GM19240 (cell line): Measurements from ENCODE around the gene PSMD2.
"Not testable (repeated sequence)": the region's sequence is repeated elsewhere in the genome, so short reads cannot be mapped to it uniquely, and the experiment has no call there.

Source experiments
- DNase-seq: peaks from one replicate; pipeline ENCODE4 v3.0.0; 2011; ENCODE audit warnings: low spot score; ENCODE audit not compliant: insufficient read length

PSMD2 gene

DNA sequence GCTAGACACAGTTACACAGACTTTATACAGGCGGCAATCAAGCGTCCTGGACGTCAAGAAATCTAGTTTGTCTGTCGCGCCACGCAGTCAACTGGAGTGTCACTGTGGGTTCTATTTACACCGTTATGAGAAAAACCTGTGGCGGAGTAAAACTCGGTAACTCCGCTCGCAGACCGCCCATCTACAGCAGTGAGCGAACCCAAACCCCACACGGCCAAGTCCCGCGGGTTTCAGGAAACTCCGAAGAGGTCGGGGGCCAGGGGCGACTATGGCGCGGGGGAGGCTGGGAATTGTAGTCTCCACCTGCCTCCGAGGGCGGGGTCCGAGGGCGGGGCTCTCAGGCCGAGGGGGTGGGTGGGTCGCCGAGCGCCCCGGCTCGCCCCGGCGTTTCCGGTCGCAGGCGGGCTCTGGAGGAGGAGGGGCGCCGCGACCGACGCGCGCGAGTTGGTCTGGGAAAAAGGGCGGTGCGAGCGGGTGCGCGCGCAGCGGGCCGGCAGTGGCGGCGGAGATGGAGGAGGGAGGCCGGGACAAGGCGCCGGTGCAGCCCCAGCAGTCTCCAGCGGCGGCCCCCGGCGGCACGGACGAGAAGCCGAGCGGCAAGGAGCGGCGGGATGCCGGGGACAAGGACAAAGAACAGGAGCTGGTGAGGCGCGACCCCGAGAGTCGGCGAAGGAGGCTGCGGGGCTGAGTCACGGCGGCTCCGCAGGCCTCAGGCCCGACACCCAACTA, at the start of gene PSMD2:
PSMD2 (plus strand) TSS at position 483 of the 729 bp plus-strand sequence; CDS start at position 509, 26 bp downstream.
- DNase-seq: peak; percentile 96

DNA sequence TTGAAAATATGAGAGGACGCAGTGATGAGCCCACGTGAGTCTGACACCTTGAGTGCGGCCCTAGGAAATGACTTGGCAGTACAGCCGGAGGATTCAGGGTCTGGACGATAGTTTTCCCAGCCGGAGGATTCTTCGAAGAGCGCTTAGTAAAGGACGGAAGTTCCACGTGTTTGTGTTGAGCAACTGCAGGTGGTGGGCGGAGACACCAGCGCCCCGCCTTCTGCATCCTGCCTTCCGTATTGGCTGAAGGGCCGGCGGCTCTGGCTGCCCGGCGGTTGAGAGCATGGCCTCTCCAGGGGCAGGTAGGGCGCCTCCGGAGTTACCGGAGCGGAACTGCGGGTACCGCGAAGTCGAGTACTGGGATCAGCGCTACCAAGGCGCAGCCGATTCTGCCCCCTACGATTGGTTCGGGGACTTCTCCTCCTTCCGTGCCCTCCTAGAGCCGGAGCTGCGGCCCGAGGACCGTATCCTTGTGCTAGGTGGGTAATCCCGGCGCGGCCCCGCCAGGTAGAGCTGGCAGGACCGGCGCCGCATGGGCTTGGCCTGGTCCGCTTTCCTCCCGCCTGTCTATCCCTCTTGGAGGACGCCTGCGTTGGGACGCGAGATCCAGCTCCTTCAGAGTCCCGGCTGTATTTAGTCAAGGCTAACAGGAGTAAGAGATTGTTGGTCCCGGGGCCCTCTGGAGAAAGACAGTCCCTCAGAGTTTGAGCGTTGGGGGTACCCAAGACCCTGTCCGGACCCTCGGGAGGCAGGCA, 49.5 kb upstream of the PSMD2 start, which contains the start of gene EEF1AKMT4:
EEF1AKMT4 (plus strand) TSS at position 261 of the 755 bp plus-strand sequence; CDS start at position 284, 23 bp downstream.
- peak; percentile 95 for DNase-seq

GRCh38 chr3:184250167-184250828, 48.7 kb upstream of the PSMD2 start:
- peak; percentile 91 for DNase-seq

DNA sequence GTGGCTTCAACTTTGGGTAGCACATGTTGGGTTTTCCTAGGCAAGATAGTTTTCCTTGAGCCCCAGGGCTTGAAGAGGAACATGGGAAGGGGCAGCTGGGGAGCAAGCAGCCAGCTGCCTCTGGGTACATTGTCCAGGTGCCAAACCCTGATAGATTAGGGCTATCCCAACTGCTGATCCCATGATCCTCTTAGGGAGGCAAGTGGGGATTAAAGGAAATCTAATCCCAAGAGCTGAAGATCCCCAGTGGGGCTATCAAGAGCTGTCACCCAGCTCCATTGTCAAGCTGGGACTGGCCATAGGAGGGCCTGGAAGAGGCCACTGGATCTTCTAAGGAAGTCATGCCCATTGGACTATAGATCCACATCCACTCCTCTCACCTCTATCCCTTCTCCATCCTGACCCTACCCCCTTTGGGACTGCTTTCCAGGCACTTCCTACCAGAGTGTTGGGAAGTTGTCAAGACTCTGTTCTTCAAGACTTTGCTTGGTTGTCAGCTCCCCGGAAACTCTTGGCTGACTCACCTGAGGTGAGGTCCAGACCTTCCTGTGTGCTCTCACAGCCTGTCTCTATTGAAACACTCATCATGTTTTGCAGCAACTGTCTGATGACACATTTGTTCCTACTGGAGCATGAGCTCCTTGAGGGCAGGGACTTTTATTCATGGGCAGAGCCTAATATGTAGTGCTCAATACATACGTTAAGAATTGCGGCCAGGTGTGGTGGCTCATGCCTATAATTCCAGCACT, 43.6 kb upstream of the PSMD2 start:
- no peak for DNase-seq

DNA sequence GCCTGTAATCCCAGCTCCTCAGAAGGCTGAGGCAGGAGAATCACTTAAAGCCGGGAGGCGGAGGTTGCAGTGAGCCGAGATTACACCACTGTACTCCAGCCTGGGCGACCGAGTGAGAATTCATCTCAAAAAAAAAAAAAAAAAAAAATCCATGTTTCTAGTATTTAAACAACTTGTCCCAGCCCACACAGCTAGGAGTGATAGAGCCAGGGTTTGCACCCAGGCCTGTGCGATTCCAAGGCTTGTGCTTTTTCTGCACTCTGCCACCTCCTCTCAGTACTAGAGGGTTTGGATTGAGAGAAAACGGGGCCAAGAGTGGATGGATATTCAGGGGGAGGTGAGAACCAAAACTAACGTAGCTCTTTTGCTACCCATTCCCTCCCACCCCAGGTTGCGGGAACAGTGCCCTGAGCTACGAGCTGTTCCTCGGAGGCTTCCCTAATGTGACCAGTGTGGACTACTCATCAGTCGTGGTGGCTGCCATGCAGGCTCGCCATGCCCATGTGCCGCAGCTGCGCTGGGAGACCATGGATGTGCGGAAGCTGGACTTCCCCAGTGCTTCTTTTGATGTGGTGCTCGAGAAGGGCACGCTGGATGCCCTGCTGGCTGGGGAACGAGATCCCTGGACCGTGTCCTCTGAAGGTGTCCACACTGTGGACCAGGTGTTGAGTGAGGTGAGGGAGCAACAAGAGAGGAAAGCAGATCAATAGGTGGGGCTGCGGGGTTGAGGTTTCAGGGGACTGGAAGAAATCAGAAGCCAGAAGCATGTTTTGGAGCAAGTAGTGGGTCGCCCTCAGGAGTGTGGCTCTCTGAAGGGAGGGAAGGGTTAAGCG, 41.7 kb upstream of the PSMD2 start:
- DNase-seq: no peak

GRCh38 chr3:184258926-184259325, 40.1 kb upstream of the PSMD2 start:
- no peak for DNase-seq

GRCh38 chr3:184259396-184259877, 39.6 kb upstream of the PSMD2 start:
- no peak for DNase-seq

- peak; percentile 40 for DNase-seq
Measured at GRCh38 chr3:184259878-184260723, 38.9 kb upstream of the PSMD2 start.

- no peak for DNase-seq
Measured at GRCh38 chr3:184260724-184261269, 38.2 kb upstream of the PSMD2 start.

DNA sequence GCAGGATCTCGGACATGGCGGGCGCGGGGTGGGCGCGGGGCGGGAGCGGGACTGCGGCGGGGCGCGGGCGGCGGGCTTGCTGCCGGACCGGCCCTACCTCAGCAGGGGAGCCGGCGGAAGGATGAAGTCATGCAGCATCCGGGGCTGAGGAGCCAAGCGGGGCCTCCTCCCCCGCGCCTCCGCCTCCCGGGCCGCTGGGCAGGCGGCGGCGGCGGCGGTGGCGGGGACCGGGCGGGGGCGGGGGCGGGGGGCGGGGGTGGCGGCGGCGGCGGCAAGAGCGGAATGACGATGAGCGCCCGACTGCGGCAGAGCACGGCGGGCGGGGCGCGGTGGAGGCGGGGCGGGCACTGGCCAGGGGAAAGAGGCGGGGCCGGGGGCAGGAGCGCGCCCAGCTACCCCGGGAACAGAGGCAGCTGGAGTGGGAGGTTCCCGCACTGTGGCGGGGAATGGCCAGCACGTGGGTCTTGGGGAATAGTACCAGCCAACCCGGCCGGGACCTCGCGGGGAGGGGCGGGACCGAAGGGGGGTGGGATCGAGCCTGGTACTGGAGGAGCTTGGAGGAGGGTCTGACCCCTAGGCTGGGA, 37.7 kb upstream of the PSMD2 start, which contains the start of gene CAMK2N2:
CAMK2N2 (minus strand) TSS at position 284 of the 584 bp plus-strand sequence; CDS start at position 16, 268 bp downstream.
- DNase-seq: peak; percentile 73

DNA sequence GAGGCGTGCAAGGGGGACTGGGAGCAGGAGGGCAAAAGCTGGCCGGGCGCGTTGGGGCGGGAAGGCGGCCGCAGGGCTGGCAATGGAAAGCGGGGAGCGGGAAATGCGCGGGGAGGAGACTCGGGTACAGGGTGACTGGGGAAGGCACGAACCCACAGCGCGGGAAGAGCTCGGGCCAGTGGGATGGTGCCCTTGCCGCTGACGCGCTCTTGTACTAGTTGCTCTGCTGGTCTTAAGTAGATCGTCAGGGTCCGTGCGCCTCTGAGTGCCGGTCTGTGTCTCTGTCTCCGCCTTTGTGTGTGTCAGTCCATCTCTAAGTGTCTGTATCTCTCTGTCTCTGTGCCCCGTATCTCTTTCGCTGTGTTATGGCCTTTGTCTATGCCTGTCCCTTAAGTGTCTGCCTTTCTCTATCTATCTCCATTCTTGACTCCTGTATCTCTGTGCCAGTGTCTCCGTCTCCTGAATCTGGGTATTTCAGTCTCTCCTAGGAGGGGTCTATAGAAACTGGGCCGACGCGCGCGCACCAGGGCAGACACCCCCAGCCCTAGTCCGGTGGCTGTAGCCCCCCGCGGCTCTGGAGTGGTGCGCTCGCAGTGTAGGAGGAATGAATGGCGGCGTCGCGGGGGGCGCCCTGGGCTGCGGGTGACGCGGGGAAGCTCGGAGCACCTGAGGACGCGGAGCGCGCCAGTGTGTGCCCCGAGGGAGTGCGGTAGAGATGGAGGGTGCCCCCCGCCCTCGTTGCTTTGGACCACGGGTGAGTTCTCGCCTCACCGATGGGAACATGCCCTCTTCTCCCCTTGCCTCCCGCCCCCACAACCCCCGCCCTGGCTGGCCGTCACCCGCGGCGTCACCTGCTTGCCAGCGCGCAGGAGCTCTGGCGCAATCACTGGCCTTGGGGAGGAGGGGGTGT, 36.9 kb upstream of the PSMD2 start:
- no peak for DNase-seq

DNA sequence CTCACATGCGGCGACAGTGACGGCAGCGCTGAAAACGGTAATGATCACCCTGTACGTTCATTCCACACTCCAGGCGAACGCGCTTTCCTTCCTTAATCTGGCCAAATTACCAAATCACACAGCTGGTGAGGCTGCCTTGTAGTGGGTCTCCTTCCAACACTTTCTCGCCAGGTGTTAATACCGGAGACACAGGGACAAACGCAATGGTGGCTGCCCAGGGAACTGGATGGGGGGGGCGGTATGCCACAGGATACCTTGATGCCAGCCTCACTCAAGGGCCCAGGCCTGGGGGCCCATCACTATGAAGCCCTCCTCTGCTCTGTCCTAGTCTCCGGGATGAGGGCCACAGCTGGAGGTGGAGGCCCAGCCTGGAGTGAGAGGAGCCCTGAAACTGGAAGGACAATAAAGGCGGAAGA, 36.3 kb upstream of the PSMD2 start:
- DNase-seq: no peak

DNA sequence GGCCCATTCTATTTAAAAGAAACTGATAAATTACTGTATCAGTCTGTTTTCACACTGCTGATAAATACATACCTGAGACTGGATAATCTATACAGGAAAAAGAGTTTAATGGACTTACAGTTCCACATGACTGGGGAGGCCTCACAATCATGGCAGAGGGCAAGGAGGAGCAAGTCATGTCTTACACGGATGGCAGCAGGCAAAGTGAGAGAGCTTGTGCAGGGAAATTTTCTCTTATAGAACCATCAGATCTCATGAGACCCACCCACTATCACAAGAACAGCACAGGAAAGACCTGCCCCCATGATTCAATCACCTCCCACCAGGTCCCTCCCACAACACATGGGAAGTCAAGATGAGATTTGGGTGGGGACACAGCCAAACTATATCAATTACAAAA, 31.8 kb upstream of the PSMD2 start:
- DNase-seq: not testable (repeated sequence)

GRCh38 chr3:184272269-184272668, 26.8 kb upstream of the PSMD2 start:
- no peak for DNase-seq

DNA sequence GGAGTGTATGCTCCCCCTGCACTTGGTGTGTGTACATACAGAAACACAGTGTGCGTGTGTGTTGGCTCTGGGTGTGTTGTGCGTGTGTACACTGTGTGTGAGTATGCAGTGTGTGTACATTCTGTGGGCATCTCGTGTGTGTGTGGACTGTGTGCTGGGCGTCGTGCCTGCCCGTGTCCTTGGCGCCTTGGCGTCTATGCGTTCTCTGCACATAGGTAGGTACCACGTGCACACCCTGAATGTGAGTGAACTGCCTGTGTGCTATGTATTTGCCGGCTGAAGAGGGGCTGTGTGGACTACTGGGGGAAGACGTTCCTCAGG, 23.7 kb upstream of the PSMD2 start:
- DNase-seq: no peak

DNA sequence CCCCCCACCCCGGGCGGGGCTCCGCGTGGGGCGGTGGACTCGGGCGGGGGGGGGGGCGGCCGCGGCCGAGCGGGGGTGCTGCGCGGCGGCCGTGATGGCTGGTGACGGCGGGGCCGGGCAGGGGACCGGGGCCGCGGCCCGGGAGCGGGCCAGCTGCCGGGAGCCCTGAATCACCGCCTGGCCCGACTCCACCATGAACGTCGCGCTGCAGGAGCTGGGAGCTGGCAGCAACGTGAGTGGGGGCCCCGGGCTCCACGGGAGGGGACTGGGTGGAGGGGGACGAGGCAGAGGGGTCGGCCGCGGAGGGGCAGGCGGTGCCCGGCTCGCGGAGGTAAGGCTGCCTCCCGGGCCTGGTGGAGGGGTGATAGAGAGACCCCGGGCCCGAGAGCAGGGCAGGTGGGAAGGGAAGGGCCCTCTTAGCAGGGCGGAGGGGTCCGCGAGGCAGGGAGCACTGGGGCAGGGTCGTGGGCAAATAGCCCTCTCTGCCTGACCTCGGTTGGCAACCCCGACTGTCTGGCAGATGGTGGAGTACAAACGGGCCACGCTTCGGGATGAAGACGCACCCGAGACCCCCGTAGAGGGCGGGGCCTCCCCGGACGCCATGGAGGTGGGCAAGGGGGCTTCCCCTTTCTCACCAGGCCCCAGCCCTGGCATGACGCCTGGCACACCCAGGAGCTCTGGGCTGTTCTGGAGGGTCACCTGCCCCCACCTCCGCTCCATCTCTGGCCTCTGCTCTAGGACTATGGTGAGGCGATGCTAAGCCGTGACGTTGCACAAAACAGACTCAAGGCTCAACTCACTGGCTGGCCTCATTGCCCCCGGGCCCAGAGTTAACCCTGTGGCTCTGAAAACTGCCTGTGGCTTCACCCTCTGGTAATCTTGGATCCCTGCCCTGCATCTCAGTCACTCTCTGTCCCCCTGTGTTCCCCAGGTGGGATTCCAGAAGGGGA, 22.8 kb upstream of the PSMD2 start, which contains the start of gene ECE2:
ECE2 (plus strand) TSS at position 62 of the 950 bp plus-strand sequence; CDS start at position 194, 132 bp downstream.
- DNase-seq: no peak
